ENCODE results near the gene LRP1B.
"Not testable (repeated sequence)": the region's sequence is repeated elsewhere in the genome, so short reads cannot be mapped to it uniquely, and the experiment has no call there.

Gene LRP1B

DNA sequence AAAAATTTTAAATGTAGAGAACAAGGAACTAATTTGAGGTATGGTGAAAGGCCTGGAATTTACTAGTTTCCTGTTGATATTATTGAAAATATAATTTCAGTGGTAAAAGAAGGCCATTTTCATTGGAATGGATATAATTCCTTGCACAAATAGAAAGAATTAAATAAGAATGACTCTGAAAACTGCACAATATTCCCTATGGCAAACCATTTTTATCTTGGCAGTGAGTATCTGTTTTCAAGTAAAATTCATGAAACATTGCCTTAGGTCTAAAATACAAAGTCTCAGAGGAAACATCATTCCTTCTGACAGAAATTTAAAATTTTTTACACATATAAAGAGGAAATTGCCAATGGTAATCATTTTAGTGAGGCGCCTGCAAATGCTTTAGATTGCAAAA is 1468.3 kb downstream of the LRP1B start:
- in situ Hi-C loops (cut with MboI; ENCODE audit: low sequenced_read_pairs), result no loop called here

- in situ Hi-C loops (cut with MboI; ENCODE audit: low sequenced_read_pairs), result no loop called here
These were observed 1471.8 kb downstream of the LRP1B start for GRCh38 chr2:140658760-140659692.

GRCh38 chr2:140657657-140658056 is 1473.2 kb downstream of the LRP1B start:
- in situ Hi-C loops (cut with MboI; ENCODE audit: low sequenced_read_pairs), result no loop called here

GRCh38 chr2:140654565-140654964 is 1476.3 kb downstream of the LRP1B start:
- in situ Hi-C loops (cut with MboI; ENCODE audit: low sequenced_read_pairs), result no loop called here

GRCh38 chr2:140650825-140651224 is 1480.0 kb downstream of the LRP1B start:
- in situ Hi-C loops (cut with MboI; ENCODE audit: low sequenced_read_pairs), result no loop called here

GRCh38 chr2:140650134-140650533 is 1480.7 kb downstream of the LRP1B start:
- in situ Hi-C loops (cut with MboI; ENCODE audit: low sequenced_read_pairs), result not testable (repeated sequence)

DNA sequence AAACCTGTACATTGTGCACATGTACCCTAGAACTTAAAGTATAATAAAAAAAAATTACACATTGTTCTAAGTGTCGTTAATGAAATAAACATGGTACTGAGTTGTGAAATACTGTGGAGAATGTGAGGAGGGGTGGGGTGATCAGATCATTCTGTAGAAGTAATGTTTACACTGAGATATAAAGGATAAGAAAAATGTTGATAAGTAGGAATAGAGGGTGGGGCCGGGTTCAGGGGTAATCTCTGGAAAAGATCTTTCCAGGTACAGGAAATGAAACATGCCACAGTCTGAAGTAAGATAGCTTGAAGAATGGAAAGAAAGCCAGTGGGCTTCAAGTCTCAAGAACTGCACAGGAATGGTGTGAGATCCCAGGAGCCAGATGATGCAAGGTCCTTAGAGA is 1482.4 kb downstream of the LRP1B start:
- in situ Hi-C loops (cut with MboI; ENCODE audit: low sequenced_read_pairs), result no loop called here

- in situ Hi-C loops (cut with MboI; ENCODE audit: low sequenced_read_pairs), result no loop called here
These were observed 1487.0 kb downstream of the LRP1B start for GRCh38 chr2:140643761-140644187.

DNA sequence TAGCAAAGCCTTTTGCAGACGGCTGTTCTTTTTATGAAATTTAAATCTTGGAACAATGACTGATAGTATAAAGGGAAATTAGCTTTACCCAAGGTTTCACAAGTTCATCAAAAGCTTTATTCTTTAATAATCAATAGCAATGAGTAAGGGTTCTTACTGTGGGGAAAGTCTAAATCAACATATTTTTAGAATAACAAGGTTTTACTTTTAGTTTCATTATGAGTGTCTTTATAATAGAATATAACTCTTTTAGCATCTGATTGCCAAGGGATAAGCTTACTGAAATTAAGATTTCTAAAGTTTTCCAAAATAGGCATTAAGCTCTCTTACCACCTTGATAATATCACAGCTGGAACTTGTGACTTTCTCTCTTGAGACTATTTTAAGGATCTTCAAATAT is 1489.7 kb downstream of the LRP1B start:
- in situ Hi-C loops (cut with MboI; ENCODE audit: low sequenced_read_pairs), result no loop called here

GRCh38 chr2:140639628-140640027 is 1491.2 kb downstream of the LRP1B start:
- in situ Hi-C loops (cut with MboI; ENCODE audit: low sequenced_read_pairs), result no loop called here

DNA sequence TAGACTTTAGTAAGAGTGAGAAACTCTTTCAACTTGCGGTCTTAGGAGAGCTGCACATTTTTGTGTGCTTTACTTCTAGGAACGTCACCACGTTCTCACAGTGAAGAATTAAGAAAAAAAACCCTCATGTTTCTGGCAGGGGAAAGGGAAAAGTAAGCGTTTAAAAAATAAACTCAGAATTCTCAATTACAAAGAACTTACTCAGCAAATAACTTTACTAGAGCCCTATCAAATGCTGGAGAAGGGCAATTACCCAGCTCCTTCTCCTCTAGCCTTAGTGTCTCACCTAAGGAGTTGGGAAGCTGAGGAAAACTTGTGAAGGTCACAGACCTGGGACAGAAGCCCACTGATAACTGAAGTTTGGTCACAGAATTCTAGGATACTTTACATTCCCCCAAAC is 1500.3 kb downstream of the LRP1B start:
- in situ Hi-C loops (cut with MboI; ENCODE audit: low sequenced_read_pairs), result no loop called here

DNA sequence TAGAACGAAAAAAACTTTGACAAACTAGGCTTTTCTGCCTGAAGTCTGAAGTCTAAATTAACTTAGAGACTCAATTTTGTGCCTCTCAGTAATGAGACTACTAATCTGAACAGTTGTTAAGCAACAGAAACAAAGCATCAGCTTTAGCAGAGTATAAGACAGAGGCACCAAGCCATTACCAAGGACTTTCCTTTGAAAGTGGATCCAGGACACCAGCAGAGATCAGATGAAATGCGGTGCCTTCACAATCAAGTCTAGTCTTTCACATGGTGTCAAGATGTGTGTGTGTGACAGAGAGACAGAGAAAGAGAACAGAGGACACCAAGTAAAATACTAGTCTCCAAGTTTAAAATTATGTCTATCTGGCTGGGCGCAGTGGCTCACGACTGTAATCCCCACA is 1502.9 kb downstream of the LRP1B start:
- in situ Hi-C loops (cut with MboI; ENCODE audit: low sequenced_read_pairs), result no loop called here

DNA sequence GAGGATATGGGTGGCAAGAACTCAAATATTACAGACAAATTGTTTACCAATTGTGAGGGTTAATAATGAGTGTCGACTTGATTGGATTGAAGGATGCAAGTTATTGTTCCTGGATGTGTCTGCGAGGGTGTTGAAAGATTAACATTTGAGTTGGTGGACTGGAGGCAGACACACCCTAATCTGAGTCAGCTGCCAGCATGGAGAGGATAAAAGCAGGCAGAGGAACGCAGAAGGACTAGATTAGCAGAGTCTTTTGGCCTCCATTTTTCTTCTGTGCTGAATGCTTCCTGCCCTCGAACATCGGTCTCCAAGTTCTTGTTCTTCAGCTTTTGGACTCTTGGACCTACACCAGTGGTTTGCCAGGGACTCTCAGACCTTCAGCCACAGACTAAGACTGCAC is 1503.7 kb downstream of the LRP1B start:
- in situ Hi-C loops (cut with MboI; ENCODE audit: low sequenced_read_pairs), result no loop called here

GRCh38 chr2:140624200-140624599 is 1506.6 kb downstream of the LRP1B start:
- in situ Hi-C loops (cut with MboI; ENCODE audit: low sequenced_read_pairs), result no loop called here

DNA sequence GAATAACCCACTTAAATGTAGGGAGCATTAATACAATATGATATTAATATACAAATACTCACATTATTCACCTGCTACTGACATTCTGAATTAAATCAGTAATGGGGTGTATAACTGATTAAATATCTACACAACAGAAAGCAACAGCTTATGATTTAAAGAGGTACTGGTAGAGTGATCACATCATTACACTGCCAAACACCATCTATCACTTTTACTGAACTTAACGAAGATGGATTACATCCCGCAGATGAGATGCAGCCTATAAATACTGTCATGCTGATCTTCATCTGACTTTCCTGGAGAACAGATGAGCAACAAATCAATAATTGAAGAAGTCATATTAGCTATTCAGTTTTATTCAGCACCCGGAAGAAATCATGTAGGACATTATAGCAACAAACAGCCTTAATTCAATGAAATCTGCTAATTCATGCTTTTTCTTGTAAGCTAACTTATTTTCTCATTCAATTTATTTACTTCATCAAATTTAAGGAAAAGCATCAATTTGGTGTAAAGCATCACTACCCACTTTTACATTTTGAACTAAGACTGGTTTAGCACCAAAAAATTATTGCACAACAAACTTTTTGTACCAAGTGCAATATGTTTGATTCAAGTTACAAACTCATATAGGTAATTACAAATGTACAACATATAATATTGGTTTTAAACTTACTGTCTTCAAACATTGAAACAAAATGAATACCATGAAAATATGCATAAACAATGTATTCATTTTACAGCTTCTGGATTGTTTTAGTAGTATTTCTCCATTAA is 1509.0 kb downstream of the LRP1B start:
- in situ Hi-C loops (cut with MboI; ENCODE audit: low sequenced_read_pairs), result no loop called here

- in situ Hi-C loops (cut with MboI; ENCODE audit: low sequenced_read_pairs), result no loop called here
These were observed 1526.0 kb downstream of the LRP1B start for GRCh38 chr2:140604788-140605187.

DNA sequence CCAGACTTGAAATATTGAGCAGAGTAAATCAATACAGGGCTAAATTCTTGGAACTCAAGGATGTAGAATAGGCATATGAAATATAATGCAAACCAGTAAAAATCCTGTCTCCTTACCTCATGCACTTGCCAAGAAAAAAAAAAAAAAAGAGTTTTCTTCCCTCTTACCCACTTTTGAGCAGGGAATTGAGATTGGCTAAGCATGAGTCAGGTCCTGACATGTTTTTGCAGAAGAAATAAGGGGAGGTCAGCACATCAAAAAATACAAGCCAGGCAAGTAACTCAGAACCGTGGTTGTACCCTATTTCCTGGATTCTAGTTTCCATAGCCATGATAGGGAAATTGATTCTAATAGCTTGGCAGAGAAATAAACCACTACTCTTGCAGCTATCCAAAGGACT is 1526.7 kb downstream of the LRP1B start:
- in situ Hi-C loops (cut with MboI; ENCODE audit: low sequenced_read_pairs), result no loop called here

DNA sequence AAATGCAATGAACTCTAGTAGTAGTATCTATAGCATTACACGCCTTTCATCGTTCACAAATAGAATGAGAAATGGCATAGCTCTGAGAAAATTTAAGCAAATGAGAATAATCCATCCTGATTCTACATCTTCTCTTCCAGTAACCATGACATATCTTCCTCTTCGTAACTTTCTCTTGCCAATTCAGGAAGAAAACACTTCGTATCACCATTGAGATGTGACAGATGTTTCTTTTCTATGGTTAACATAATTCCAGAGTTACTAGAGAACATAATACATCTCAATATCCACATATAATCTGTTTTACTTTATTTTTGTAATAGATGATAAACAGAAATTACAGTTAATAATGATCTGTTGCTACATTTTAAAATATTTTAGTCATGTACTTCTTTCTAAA is 1527.4 kb downstream of the LRP1B start:
- in situ Hi-C loops (cut with MboI; ENCODE audit: low sequenced_read_pairs), result no loop called here

GRCh38 chr2:140601801-140602200 is 1529.0 kb downstream of the LRP1B start:
- in situ Hi-C loops (cut with MboI; ENCODE audit: low sequenced_read_pairs), result no loop called here

GRCh38 chr2:140601342-140601741 is 1529.5 kb downstream of the LRP1B start:
- in situ Hi-C loops (cut with MboI; ENCODE audit: low sequenced_read_pairs), result no loop called here

- in situ Hi-C loops (cut with MboI; ENCODE audit: low sequenced_read_pairs), result no loop called here
These were observed 1530.7 kb downstream of the LRP1B start for GRCh38 chr2:140600116-140600515.

DNA sequence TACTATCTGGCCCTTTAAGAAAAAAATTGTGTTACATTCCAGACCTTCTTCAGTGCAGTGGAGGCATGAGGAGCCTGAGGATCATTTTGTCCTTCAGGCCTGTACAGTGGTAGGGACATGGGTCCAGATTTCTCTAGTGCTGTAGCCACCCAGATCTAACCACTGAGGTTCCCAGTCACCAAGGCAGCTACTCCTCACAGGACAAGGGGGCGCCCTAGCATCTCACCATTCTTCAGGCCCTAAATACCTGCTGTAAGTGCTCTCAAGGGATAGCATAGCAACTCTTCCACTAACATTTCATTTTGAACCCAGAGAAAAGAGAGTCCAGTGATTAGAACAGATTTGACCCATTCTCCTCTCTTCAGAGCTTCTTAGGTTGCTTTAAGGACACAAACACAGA is 1533.0 kb downstream of the LRP1B start:
- in situ Hi-C loops (cut with MboI; ENCODE audit: low sequenced_read_pairs), result no loop called here
